Spleen (tissue), 11 donors: ENCODE results near the gene ARHGEF12. TPM values are rescaled to one million over a fixed set of nuclear protein-coding genes. Genes with fewer than 3 reads are reported as not detected.

ENCODE experiments used
- DNase-seq: peaks from one replicate; pipeline ENCODE4 v3.0.0-alpha.2; 2020
- H3K27ac ChIP-seq, 8 donors: fragments of 200-600 bp; sonication (generic) in 7 of 8; 1 replicate in 4 of 8; 2 replicates in 4 of 8; pipeline versions ENCODE4 v1.5.0 to v1.8.0; 2016 to 2021; ENCODE audit warnings: inconsistent platforms in 4 of 8, mild to moderate bottlenecking in 4 of 8, moderate library complexity in 1 of 8
- H3K27me3 ChIP-seq, 7 donors: fragments of 200-600 bp; sonication (generic) in 6 of 7; replicated peaks in 1 of 7; 1 replicate in 4 of 7; 2 replicates in 3 of 7; pipeline versions ENCODE4 v1.5.0 to v1.8.0; 2016 to 2021; ENCODE audit warnings: inconsistent platforms in 3 of 7, mild to moderate bottlenecking in 1 of 7
- H3K36me3 ChIP-seq, 6 donors: fragments of 200-600 bp; sonication (generic) in 5 of 6; 1 replicate in 4 of 6; 2 replicates in 2 of 6; pipeline versions ENCODE4 v1.5.0 to v1.8.0; 2016 to 2021; ENCODE audit warnings: inconsistent platforms in 2 of 6
- H3K4me1 ChIP-seq, 6 donors: fragments of 200-600 bp; sonication (generic) in 5 of 6; 1 replicate in 3 of 6; 2 replicates in 3 of 6; pipeline versions ENCODE4 v1.5.0 to v1.8.0; 2016 to 2021; ENCODE audit warnings: inconsistent platforms in 3 of 6
- H3K4me3 ChIP-seq, 8 donors: fragments of 200-600 bp; sonication (generic) in 7 of 8; 1 replicate in 4 of 8; 2 replicates in 4 of 8; pipeline versions ENCODE4 v1.5.0 to v1.8.0; 2016 to 2021; ENCODE audit warnings: inconsistent platforms in 4 of 8, mild to moderate bottlenecking in 4 of 8, moderate library complexity in 2 of 8
- H3K9me3 ChIP-seq, 8 donors: fragments of 200-600 bp; sonication (generic) in 7 of 8; 1 replicate in 4 of 8; 2 replicates in 4 of 8; pipeline versions ENCODE4 v1.5.0 to v1.8.0; 2016 to 2021; ENCODE audit warnings: inconsistent platforms in 4 of 8
- CTCF ChIP-seq, 11 experiments: fragments of 200-600 bp in 7 of 11; fragments of 450-650 bp in 4 of 11; sonication (generic) in 4 of 11; IDR thresholded peaks in 8 of 11; conservative IDR thresholded peaks in 3 of 11; 1 replicate in 7 of 11; 2 replicates in 4 of 11; pipeline versions ENCODE4 v1.4.0 to v1.8.0; 2016 to 2021; ENCODE audit warnings: antibody characterized with exemption in 11 of 11, inconsistent platforms in 4 of 11, mild to moderate bottlenecking in 1 of 11
- POLR2A ChIP-seq, 3 donors: fragments of 450-650 bp; IDR thresholded peaks; one replicate each; pipeline ENCODE4 v1.5.1; 2017; ENCODE audit warnings: antibody characterized with exemption in 3 of 3, mild to moderate bottlenecking in 1 of 3
- POLR2AphosphoS5 ChIP-seq, 3 donors: sonication (generic); formaldehyde crosslinking; IDR thresholded peaks; one replicate each; pipeline ENCODE4 v1.5.1; 2017; ENCODE audit warnings: antibody characterized with exemption in 3 of 3
- WGBS, 5 donors: extraction: QIAGEN DNeasy Blood & Tissue Kit in 3 of 5; methylation state at CpG; one replicate each; pipeline versions ENCODE4 v1.1.5 to v1.1.7; 2013 to 2018; 5-methylcytosine and 5-hydroxymethylcytosine counted together
- intact Hi-C: fragments of 100-400 bp; cut with DNase I; formaldehyde crosslinking; loops from one replicate; pipeline ENCODE4 v1.15.0; 2023; ENCODE audit warnings: low total_unique reads
- polyA plus RNA-seq, 3 donors: library from polyadenylated mRNA; stranded (reverse); fragments of 200-250 nt; gene quantifications; one replicate each; pipeline ENCODE4 v1.2.1, GENCODE V29; 2013
- total RNA-seq, 7 donors: library from RNA; depleted of rRNA in 3 of 7; stranded (reverse); fragments of >200 nt in 3 of 7; fragmentation: NEBNext Ultra II Directional in 4 of 7; extraction: Animal tissue kit (Norgen Biotek cat#: 25700) in 4 of 7; gene quantifications; one replicate each; pipeline versions ENCODE4 v1.1.0 to v1.2.1, GENCODE V29; 2016 to 2021
- donor health status: healthy with polysubstance abuse.
- donor health status: DM: no; HTN: no; CAD: no; lungs with moderate emphysema.
- donor health status: DM: no; HTN: no; CAD: no.
- donor health status: Bipolar disorder and iron deficiency.
- donor health status: healthy.
- donor health status: DM: no; HTN: no; CAD: no.
- donor health status: DM: yes; HTN: yes; CAD: no.

ARHGEF12 gene
- total and polyA plus RNA-seq, 10 donors, result 5.6 to 122 (median 88.6) TPM

DNA sequence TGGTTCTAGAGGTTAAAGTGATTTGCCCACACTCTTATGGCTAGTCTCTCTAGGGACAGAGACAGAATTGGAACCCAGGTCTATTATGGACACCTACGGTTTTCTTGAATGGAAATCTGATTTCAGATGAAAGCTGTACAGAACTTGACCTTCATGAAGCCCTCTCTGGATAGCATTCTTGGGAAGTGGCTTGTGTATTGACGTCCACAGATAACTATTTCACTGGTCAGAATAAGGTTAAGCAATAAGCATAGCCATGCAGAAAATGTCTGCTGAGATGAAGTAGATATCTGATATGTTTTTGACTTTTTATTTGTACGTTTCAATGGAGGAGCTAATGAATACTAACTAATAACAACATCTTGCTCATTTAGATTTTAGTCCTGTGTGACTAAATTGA is 10.0 kb upstream of the ARHGEF12 start:
- H3K4me1 ChIP-seq, result peaks cover 6 to 32% (median 26%) of the 10 kb centered on the region in 6 donors
- no peak for DNase-seq
- no peaks in the 10 kb centered on the region for H3K9me3 ChIP-seq
- intact Hi-C loops, result no loop called here
- H3K27me3 ChIP-seq, result peaks cover 0 to 77% (median 11%) of the 10 kb centered on the region in 7 donors
- TF ChIP-seq POLR2A (IDR thresholded peaks at IDR 0.05), result no peak
- TF ChIP-seq POLR2AphosphoS5 (IDR thresholded peaks at IDR 0.05), result no peak
- TF ChIP-seq CTCF (IDR thresholded peaks at IDR 0.05 in 8 of 11, conservative IDR thresholded peaks at IDR 0.05 in 3 of 11), result no peak
- H3K4me3 ChIP-seq, result peak overlapping the region in 6 of 8 donors; percentile 52 to 77 (median 59)
- peaks cover 0 to 9% (median 0%) of the 10 kb centered on the region in 6 donors for H3K36me3 ChIP-seq
- H3K27ac ChIP-seq, result peak overlapping the region in 7 of 8 donors; percentile 83 to 90 (median 87)
- 39 to 55% (median 45%) methylated on average over 3 of the region's 3 CpGs for WGBS, 5 donors

DNA sequence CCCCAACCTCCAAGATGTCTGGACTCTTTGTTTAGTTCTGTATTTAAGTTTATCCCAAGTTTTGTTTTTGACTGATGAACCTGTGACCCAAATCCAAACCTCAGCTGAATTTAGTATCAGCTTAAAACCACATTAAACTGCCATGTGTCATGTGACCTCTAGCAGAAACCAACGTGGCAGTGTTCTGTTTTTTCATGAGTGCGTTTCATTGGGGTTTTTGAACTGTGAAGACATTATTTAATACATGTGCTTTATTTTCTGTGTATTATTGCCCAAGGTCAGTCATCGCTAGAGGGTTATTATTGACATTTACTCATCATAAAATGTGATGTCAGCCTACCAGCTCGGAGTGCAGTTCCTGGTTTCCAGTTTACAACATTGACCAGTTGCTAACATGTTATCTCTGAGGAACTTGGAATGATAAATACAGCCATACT is 9.3 kb upstream of the ARHGEF12 start:
- Histone ChIP-seq H3K9me3 (no peaks in the 10 kb centered on the region), H3K27ac (peak overlapping the region in 4 of 8 donors; percentile 83 to 90 (median 88)), H3K27me3 (peaks cover 0 to 76% (median 11%) of the 10 kb centered on the region in 7 donors), H3K4me1 (peaks cover 6 to 32% (median 26%) of the 10 kb centered on the region in 6 donors), H3K4me3 (no peak overlapping the region), H3K36me3 (peaks cover 0 to 9% (median 0%) of the 10 kb centered on the region in 6 donors)
- 30 to 45% (median 34%) methylated on average over 4 of the region's 4 CpGs for WGBS, 5 donors
- DNase-seq, result no peak
- intact Hi-C loops, result no loop called here
- no peak for TF ChIP-seq CTCF (IDR thresholded peaks at IDR 0.05 in 8 of 11, conservative IDR thresholded peaks at IDR 0.05 in 3 of 11)
- no peak for TF ChIP-seq POLR2AphosphoS5 (IDR thresholded peaks at IDR 0.05)
- TF ChIP-seq POLR2A (IDR thresholded peaks at IDR 0.05), result no peak

DNA sequence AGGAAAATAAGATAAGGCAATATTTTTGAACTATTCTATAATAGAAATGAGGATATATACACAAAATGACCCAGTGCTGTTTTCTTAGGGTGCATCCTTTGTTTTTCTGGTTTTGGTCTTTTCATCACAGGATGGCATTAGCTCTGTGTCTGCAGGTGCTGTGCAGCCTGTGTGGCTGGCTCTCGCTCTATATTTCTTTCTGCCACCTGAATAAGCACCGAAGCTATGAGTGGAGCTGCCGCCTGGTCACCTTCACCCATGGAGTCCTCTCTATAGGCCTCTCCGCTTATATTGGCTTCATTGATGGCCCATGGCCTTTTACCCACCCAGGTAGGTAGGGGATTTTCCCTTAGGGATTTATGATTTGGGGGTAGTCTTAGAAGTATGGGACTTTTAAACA is 8.9 kb upstream of the ARHGEF12 start:
- H3K27ac ChIP-seq, result peak overlapping the region in 1 of 8 donors; percentile 89
- TF ChIP-seq CTCF (IDR thresholded peaks at IDR 0.05 in 8 of 11, conservative IDR thresholded peaks at IDR 0.05 in 3 of 11) (no peak), POLR2A (IDR thresholded peaks at IDR 0.05) (no peak), POLR2AphosphoS5 (IDR thresholded peaks at IDR 0.05) (no peak)
- peaks cover 0 to 76% (median 11%) of the 10 kb centered on the region in 7 donors for H3K27me3 ChIP-seq
- peaks cover 6 to 32% (median 26%) of the 10 kb centered on the region in 6 donors for H3K4me1 ChIP-seq
- peaks cover 0 to 9% (median 0%) of the 10 kb centered on the region in 6 donors for H3K36me3 ChIP-seq
- H3K9me3 ChIP-seq, result no peaks in the 10 kb centered on the region
- no peak for DNase-seq
- intact Hi-C loops, result no loop called here
- H3K4me3 ChIP-seq, result no peak overlapping the region
- 89 to 96% (median 95%) methylated on average over 4 of the region's 4 CpGs for WGBS, 5 donors

DNA sequence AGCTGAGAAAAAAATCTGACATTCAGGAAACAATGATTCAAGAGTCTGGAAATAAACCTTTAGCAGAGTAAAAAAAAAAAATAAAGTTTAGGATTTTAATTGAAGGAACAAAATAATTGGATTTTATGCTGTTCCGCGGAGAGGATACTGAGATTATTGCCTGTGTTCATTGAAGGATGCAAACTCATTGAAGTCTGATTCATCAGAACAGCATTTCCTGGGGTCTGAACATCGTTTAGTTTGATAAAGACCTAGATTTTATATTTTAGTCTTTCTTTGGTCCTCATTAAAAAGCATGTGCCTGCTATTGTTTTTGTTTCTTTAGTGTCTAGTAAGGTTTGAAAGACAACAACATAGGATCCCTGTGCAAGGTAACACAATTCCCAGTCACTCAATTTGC is 6.7 kb upstream of the ARHGEF12 start:
- H3K9me3 ChIP-seq, result no peaks in the 10 kb centered on the region
- H3K27ac ChIP-seq, result no peak overlapping the region
- intact Hi-C loops, result no loop called here
- H3K4me3 ChIP-seq, result no peak overlapping the region
- WGBS, 5 donors, result 81 to 85% (median 83%) methylated on average over 3 of the region's 3 CpGs
- peaks cover 0 to 77% (median 11%) of the 10 kb centered on the region in 7 donors for H3K27me3 ChIP-seq
- TF ChIP-seq POLR2AphosphoS5 (IDR thresholded peaks at IDR 0.05) (no peak), CTCF (IDR thresholded peaks at IDR 0.05 in 8 of 11, conservative IDR thresholded peaks at IDR 0.05 in 3 of 11) (no peak), POLR2A (IDR thresholded peaks at IDR 0.05) (no peak)
- H3K36me3 ChIP-seq, result peaks cover 0 to 9% (median 0%) of the 10 kb centered on the region in 6 donors
- peaks cover 6 to 37% (median 26%) of the 10 kb centered on the region in 6 donors for H3K4me1 ChIP-seq
- no peak for DNase-seq
